Measurements from ENCODE around the gene RPS5. TPM values are rescaled to one million over a fixed set of nuclear protein-coding genes. Genes with fewer than 3 reads are reported as not detected.
A peak's percentile ranks its signal among the peaks of the same experiment; 100 is the strongest.

RPS5 gene
- total and polyA plus RNA-seq, 9 of the 15 experiments (the other 6 are each of a cell fraction or from before 2014, with no cell fraction given) = 1,228 to 3,570 (median 2,484) TPM

DNA sequence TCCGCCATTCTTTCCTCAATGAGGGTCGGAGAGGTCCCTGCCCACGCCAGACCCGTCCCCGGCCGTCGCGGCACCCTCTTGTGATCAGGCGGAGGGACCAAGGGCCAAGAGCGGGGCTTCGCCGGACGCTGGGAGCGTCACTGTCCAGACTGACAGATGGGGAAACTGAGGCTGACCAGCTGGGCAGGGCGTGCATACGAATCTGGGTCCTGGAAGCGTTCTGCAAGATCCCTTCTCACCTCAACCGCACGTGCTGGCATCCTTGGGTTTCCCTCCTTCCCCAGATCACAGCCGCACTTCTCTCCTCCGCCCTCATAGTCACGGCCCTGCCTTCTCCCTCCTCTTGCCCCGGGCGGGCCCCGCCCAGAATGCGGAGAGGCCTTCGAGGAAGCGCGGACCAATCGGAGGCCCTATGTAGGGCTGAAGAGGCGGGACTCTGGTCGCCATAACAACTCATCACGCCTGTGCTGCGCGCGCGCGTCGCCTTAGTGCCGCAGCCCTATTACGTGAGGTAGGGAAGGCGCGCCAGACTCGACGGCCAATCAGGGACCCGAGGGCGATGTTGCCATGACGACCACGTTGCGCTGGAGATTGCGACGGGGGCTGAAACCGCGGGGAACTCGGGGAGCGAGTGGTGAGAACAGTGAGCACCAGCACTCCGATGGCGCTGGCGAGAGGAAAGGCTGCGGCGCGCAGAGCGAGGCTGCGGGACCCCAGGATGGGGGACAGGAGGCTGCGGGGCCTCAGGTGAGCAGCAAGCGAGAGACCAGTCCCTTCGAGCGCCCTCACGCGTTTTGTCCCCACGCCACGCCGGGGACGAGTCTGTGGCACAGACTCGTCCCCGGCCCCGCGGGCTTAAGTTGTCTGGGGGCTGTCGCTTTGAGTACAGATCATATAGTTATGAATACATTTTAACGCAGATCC is 14.1 kb downstream of the RPS5 start (continued):
- TF ChIP-seq, protein P1, sequence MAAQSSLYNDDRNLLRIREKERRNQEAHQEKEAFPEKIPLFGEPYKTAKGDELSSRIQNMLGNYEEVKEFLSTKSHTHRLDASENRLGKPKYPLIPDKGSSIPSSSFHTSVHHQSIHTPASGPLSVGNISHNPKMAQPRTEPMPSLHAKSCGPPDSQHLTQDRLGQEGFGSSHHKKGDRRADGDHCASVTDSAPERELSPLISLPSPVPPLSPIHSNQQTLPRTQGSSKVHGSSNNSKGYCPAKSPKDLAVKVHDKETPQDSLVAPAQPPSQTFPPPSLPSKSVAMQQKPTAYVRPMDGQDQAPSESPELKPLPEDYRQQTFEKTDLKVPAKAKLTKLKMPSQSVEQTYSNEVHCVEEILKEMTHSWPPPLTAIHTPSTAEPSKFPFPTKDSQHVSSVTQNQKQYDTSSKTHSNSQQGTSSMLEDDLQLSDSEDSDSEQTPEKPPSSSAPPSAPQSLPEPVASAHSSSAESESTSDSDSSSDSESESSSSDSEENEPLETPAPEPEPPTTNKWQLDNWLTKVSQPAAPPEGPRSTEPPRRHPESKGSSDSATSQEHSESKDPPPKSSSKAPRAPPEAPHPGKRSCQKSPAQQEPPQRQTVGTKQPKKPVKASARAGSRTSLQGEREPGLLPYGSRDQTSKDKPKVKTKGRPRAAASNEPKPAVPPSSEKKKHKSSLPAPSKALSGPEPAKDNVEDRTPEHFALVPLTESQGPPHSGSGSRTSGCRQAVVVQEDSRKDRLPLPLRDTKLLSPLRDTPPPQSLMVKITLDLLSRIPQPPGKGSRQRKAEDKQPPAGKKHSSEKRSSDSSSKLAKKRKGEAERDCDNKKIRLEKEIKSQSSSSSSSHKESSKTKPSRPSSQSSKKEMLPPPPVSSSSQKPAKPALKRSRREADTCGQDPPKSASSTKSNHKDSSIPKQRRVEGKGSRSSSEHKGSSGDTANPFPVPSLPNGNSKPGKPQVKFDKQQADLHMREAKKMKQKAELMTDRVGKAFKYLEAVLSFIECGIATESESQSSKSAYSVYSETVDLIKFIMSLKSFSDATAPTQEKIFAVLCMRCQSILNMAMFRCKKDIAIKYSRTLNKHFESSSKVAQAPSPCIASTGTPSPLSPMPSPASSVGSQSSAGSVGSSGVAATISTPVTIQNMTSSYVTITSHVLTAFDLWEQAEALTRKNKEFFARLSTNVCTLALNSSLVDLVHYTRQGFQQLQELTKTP (IDR thresholded peaks at IDR 0.05; ENCODE audit: low read depth in 1 of 2, partially characterized antibody in 2 of 2) = no peak
- TF ChIP-seq TGIF2 (CRISPR knock-in tag; IDR thresholded peaks at IDR 0.05) (no peak), DPF2 (IDR thresholded peaks at IDR 0.05) (0 out of 2 replicates have a peak, but pooled peaks have one; percentile 12), SMAD4 (CRISPR knock-in tag; conservative IDR thresholded peaks at IDR 0.05) (peak; percentile 23), JUND (IDR thresholded peaks at IDR 0.05; ENCODE audit: borderline replicate concordance, low read depth, low read length) (0 out of 2 replicates have a peak, but pooled peaks have one; percentile 4), JUND (tag; IDR thresholded peaks at IDR 0.05; ENCODE audit: borderline replicate concordance, low read depth, low read length) (no peak; the same call in 2 of the 3 replicates), MYC (IDR thresholded peaks at IDR 0.05; ENCODE audit: low read depth, low read length) (0 out of 2 replicates have a peak, but pooled peaks have one; percentile 48), MYC (CRISPR knock-in tag; IDR thresholded peaks at IDR 0.05; ENCODE audit: borderline replicate concordance, low read depth) (no peak), BRCA1 (IDR thresholded peaks at IDR 0.05) (no peak), BRCA1 (CRISPR knock-in tag; IDR thresholded peaks at IDR 0.05) (no peak), NR2C1 (IDR thresholded peaks at IDR 0.05) (no peak), NR2C1 (tag; IDR thresholded peaks at IDR 0.05) (no peak), HIVEP1 (CRISPR knock-in tag; IDR thresholded peaks at IDR 0.05) (0 out of 2 replicates have a peak, but pooled peaks have one; percentile 14), ZNF717 (CRISPR knock-in tag; IDR thresholded peaks at IDR 0.05) (no peak), RAD51 (IDR thresholded peaks at IDR 0.05; ENCODE audit: borderline replicate concordance, low read depth) (no peak)
- TF ChIP-seq, protein P2, sequence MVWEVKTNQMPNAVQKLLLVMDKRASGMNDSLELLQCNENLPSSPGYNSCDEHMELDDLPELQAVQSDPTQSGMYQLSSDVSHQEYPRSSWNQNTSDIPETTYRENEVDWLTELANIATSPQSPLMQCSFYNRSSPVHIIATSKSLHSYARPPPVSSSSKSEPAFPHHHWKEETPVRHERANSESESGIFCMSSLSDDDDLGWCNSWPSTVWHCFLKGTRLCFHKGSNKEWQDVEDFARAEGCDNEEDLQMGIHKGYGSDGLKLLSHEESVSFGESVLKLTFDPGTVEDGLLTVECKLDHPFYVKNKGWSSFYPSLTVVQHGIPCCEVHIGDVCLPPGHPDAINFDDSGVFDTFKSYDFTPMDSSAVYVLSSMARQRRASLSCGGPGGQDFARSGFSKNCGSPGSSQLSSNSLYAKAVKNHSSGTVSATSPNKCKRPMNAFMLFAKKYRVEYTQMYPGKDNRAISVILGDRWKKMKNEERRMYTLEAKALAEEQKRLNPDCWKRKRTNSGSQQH (CRISPR knock-in tag; IDR thresholded peaks at IDR 0.05) = no peak
- TF ChIP-seq, protein P3, sequence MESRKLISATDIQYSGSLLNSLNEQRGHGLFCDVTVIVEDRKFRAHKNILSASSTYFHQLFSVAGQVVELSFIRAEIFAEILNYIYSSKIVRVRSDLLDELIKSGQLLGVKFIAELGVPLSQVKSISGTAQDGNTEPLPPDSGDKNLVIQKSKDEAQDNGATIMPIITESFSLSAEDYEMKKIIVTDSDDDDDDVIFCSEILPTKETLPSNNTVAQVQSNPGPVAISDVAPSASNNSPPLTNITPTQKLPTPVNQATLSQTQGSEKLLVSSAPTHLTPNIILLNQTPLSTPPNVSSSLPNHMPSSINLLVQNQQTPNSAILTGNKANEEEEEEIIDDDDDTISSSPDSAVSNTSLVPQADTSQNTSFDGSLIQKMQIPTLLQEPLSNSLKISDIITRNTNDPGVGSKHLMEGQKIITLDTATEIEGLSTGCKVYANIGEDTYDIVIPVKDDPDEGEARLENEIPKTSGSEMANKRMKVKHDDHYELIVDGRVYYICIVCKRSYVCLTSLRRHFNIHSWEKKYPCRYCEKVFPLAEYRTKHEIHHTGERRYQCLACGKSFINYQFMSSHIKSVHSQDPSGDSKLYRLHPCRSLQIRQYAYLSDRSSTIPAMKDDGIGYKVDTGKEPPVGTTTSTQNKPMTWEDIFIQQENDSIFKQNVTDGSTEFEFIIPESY (CRISPR knock-in tag; IDR thresholded peaks at IDR 0.05) = no peak
- TF ChIP-seq, protein P4, sequence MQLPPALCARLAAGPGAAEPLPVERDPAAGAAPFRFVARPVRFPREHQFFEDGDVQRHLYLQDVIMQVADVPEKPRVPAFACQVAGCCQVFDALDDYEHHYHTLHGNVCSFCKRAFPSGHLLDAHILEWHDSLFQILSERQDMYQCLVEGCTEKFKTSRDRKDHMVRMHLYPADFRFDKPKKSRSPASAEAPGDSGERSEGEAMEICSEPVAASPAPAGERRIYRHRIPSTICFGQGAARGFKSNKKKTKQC (CRISPR knock-in tag; IDR thresholded peaks at IDR 0.05) = no peak
